Measurements from ENCODE around the gene POLDIP3.
"Not testable (repeated sequence)": the region's sequence is repeated elsewhere in the genome, so short reads cannot be mapped to it uniquely, and the experiment has no call there.

POLDIP3 gene

GRCh38 chr22:42560381-42560780 is 54.3 kb downstream of the POLDIP3 start:
- DNase-seq (ENCODE audit: low read depth in 2 of 2): no peak

- peak; percentile 59 to 81 for DNase-seq (ENCODE audit: low read depth in 2 of 2)
These were observed 61.0 kb downstream of the POLDIP3 start, which contains the start of gene SERHL2 for GRCh38 chr22:42553475-42554361. Gene SERHL2 (plus strand): TSS chr22:42553956. CDS start chr22:42554021, 65 bp downstream.

DNA sequence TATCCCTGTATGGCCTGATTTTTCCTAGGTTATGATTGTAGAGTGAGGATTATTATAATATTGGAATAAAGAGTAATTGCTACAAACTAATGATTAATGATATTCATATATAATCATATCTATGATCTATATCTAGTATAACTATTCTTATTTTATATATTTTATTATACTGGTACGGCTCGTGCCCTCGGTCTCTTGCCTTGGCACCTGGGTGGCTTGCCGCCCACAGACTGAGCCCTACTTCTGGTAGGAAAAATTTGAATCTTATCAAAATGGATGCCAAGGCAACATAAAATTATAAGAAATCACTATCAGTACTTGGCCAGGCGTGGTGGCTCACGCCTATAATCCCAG is 62.4 kb downstream of the POLDIP3 start:
- DNase-seq (ENCODE audit: low read depth in 2 of 2): not testable (repeated sequence)

DNA sequence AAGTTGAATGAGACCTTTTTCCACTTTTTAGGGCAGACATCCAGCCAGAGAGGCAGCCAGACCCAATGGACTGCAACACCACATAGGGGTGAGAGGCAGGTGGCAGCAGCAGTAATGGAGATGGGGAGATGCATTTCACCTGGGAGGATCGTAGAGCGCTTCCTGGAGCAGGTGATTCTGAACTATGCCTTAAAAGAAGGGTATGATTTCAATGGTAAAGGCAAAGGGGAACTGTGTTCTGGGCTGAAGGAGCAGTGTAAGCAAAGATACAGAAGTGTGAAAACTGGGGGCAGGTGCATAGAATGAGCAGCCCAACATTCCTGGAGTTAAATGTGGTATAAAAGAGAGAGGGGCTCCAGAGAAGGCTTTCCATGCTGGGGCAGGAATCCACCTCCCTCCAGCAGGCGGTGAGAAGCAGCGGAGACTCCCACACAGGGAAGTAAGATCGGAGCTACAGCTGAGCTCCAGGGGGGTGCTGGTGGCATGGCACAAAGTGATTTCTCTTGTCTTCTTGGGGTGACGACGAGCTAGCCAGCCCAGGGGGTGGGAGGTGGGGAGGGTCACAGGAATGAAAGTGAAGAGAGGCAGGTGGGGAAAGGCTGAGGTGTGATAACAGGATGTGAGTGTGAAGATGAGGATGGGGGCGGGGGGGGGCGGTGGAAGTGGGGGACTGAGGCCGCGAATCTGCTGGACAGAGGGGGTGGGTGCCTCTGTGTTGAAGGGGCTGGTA is 65.2 kb downstream of the POLDIP3 start:
- DNase-seq (ENCODE audit: low read depth in 2 of 2): no peak

DNA sequence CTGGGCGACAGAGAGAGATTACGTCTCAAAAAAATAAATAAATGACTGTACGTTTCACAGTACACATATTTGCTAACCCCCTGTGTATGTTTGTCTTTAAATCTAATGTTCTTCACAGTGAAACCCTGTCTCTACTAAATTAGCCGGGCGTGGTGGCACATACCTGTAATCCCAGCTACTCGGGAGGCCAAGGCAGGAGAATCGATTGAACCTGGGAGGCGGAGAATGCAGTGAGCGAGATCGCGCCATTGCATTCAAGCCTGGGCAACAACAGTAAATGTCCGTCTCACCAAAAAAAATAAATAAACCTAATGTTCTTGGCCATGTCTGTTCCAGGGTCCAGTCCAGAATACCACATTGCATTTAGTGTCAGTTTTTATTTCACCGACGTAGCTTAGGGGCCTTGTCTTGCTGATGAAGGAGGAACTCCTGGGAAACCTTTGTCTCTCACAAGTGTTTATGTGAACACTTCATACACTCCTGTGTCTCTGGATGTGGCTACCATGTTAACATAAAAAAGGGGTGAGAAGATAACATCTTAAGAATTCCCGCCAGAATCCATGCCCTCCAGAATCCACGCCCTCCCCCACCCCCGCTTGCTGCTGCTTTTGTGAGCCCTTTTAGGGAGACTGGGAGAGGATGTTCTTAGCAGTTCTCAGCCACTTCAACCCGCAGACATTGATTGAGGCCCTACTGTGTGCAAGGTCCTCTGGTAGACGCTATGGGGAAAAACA is 65.9 kb downstream of the POLDIP3 start:
- no peak for DNase-seq (ENCODE audit: low read depth in 2 of 2)

GRCh38 chr22:42548126-42548525 is 66.6 kb downstream of the POLDIP3 start:
- DNase-seq (ENCODE audit: low read depth in 2 of 2): not testable (repeated sequence)

DNA sequence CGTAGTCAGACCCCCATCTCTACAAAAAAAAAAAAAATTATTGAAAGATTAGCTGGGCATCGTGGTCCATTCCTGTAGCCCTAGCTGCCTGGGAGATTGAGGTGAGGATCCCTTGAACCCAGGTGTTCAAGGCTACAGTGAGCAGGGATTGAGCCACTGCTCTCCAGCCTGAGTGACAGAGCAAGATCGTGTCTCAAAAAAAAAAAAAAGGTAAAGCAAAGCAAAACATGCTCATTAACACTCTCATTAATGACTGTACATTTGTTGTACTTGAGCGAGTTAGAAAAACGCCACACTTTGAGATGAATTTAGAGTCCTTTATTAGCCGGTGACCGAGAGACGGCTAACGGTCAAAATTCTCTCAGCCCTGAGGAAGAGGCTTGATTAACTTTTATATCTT is 67.1 kb downstream of the POLDIP3 start:
- no peak for DNase-seq (ENCODE audit: low read depth in 2 of 2)

DNA sequence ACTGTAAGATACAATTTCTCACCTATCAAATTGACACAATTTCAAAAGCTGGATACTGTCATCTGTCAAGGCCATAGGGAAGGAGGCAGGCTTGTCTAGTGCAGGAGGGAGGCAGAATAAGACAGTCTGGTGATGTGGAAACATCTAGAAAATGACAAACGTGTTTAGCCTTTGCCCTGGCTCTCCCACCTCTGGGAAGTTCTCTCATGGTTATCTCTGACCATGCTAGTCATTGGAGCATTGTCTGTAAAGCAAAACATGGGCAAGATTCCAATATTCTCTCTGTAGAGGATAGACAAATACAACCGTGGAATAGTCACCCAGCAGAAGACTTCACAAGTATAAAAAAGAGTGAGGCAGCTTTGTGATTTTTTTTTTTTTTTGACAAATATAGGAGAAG is 70.0 kb downstream of the POLDIP3 start:
- no peak for DNase-seq (ENCODE audit: low read depth in 2 of 2)

DNA sequence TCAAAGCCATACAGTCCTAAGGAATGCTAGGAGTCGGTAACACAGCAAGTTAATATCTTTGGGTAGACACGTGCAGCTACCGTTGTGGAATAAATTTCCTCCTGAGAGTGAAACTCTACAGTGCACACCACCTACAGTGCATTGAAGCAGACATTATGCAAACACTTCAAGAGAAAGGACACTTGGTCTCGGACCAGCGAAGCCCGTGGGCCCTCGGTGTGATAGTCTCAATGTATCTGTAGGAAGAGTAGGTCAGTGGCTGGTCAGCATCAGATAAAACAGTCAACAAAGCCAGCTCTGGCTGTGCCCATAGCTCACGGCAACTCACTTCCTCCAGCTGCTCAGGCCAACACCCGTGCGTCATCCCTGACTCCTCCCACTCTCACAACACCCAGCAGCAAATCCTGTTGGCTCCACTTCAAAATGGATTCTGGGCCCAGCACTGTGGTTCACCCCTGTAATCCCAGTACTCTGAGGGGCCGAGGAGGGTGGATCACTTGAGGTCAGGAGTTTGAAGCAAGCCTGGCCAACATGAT is 75.4 kb downstream of the POLDIP3 start:
- not testable (repeated sequence) for DNase-seq (ENCODE audit: low read depth in 2 of 2)

- DNase-seq (ENCODE audit: low read depth in 2 of 2): not testable (repeated sequence)
These were observed 77.4 kb downstream of the POLDIP3 start for GRCh38 chr22:42537199-42537831.

DNA sequence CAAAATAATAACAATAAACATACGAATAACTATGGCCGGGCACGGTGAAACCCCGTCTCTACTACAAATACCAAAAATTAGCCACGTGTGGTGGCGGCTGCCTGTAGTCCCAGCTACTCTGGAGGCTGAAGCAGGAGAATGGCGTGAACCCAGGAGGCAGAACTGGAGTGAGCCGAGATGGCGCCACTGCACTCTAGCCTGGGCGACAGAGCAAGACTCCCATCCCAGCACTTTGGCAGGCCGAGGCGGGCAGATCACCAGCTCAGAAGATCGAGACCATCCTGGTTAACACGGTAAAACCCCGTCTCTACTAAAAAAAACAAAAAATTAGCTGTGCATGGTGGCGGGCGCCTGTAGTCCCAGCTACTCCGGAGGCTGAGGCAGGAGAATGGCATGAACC is 78.0 kb downstream of the POLDIP3 start:
- DNase-seq (ENCODE audit: low read depth in 2 of 2): not testable (repeated sequence)

- no peak for DNase-seq (ENCODE audit: low read depth in 2 of 2)
These were observed 78.5 kb downstream of the POLDIP3 start for GRCh38 chr22:42536166-42536565.

GRCh38 chr22:42535082-42535731 is 79.5 kb downstream of the POLDIP3 start:
- not testable (repeated sequence) for DNase-seq (ENCODE audit: low read depth in 2 of 2)
